Large intestine (tissue), 3 donors: Measurements from ENCODE around the gene ZEB2. TPM values are rescaled to one million over a fixed set of nuclear protein-coding genes. Genes with fewer than 3 reads are reported as not detected.

Experiments
- DNase-seq, 2 donors: peaks; one replicate each; pipeline versions ENCODE4 v3.0.0 to v3.0.0-alpha.2; 2013
- H3K27ac ChIP-seq: one replicate; pipeline ENCODE4 v1.5.1; 2013; ENCODE audit warnings: low read length
- H3K27me3 ChIP-seq: 2 replicates; pipeline ENCODE4 v1.6.1; 2013; ENCODE audit warnings: low read length; ENCODE audit not compliant: control insufficient read depth, insufficient read depth
- H3K36me3 ChIP-seq: 2 replicates; pipeline ENCODE4 v1.6.1; 2013; ENCODE audit warnings: low read length; ENCODE audit not compliant: control insufficient read depth, insufficient read depth
- H3K4me1 ChIP-seq: one replicate; pipeline ENCODE4 v1.6.1; 2013; ENCODE audit warnings: low read length; ENCODE audit not compliant: control insufficient read depth, insufficient read depth
- H3K4me3 ChIP-seq: one replicate; pipeline ENCODE4 v1.5.1; 2013; ENCODE audit warnings: low read length
- H3K9me3 ChIP-seq: one replicate; pipeline ENCODE4 v1.6.1; 2013; ENCODE audit warnings: mild to moderate bottlenecking, low read depth, low read length, moderate library complexity; ENCODE audit not compliant: control insufficient read depth
- WGBS: methylation state at CpG from one replicate; pipeline ENCODE4 v1.1.5; 2013; ENCODE audit warnings: low lambda C conversion rate; ENCODE audit not compliant: insufficient coverage; 5-methylcytosine and 5-hydroxymethylcytosine counted together
- polyA plus RNA-seq: library from polyadenylated mRNA; unstranded; fragments of 120-200 nt; gene quantifications from one replicate; pipeline ENCODE4 v1.2.1, GENCODE V29; 2013

The ZEB2 gene
- polyA plus RNA-seq, 1 donor: 32.8 TPM

GRCh38 chr2:144550911-144551310 lies 31.0 kb upstream of the ZEB2 start:
- no peak overlapping the region for H3K27ac ChIP-seq
- WGBS: 80% methylated on average over 1 of the region's 3 CpGs
- H3K4me3 ChIP-seq: no peak overlapping the region
- no peak for DNase-seq
- peaks cover 4% of the 10 kb centered on the region for H3K27me3 ChIP-seq
- H3K36me3 ChIP-seq: no peaks in the 10 kb centered on the region
- H3K9me3 ChIP-seq: no peaks in the 10 kb centered on the region
- no peaks in the 10 kb centered on the region for H3K4me1 ChIP-seq

- WGBS: no CpG with 5 or more reads among the region's 6 CpGs
- DNase-seq: no peak
- H3K4me1 ChIP-seq: no peaks in the 10 kb centered on the region
- no peaks in the 10 kb centered on the region for H3K9me3 ChIP-seq
- H3K27ac ChIP-seq: no peak overlapping the region
- H3K27me3 ChIP-seq: peaks cover 4% of the 10 kb centered on the region
- H3K4me3 ChIP-seq: no peak overlapping the region
- no peaks in the 10 kb centered on the region for H3K36me3 ChIP-seq
These were observed 30.2 kb upstream of the ZEB2 start for GRCh38 chr2:144550084-144550483.

- DNase-seq: no peak
- H3K4me3 ChIP-seq: no peak overlapping the region
- no peaks in the 10 kb centered on the region for H3K4me1 ChIP-seq
- no peaks in the 10 kb centered on the region for H3K36me3 ChIP-seq
- no peaks in the 10 kb centered on the region for H3K9me3 ChIP-seq
- H3K27me3 ChIP-seq: peaks cover 4% of the 10 kb centered on the region
- no peak overlapping the region for H3K27ac ChIP-seq
These were observed 28.7 kb upstream of the ZEB2 start for GRCh38 chr2:144548532-144549191.

- no CpG with 5 or more reads among the region's 1 CpG for WGBS
- Histone ChIP-seq H3K4me3 (no peak overlapping the region), H3K27ac (no peak overlapping the region), H3K36me3 (no peaks in the 10 kb centered on the region), H3K4me1 (no peaks in the 10 kb centered on the region), H3K9me3 (no peaks in the 10 kb centered on the region), H3K27me3 (peaks cover 4% of the 10 kb centered on the region)
- DNase-seq: no peak
These were observed 28.2 kb upstream of the ZEB2 start for GRCh38 chr2:144548088-144548487.

- Histone ChIP-seq H3K36me3 (no peaks in the 10 kb centered on the region), H3K27ac (no peak overlapping the region)
- WGBS: no CpG with 5 or more reads among the region's 6 CpGs
These were observed 27.6 kb upstream of the ZEB2 start for GRCh38 chr2:144547494-144547893.

GRCh38 chr2:144546933-144547332 lies 27.0 kb upstream of the ZEB2 start:
- Histone ChIP-seq H3K4me1 (no peaks in the 10 kb centered on the region), H3K36me3 (no peaks in the 10 kb centered on the region), H3K9me3 (no peaks in the 10 kb centered on the region), H3K27ac (no peak overlapping the region), H3K27me3 (peaks cover 4% of the 10 kb centered on the region), H3K4me3 (no peak overlapping the region)
- 80% methylated on average over 1 of the region's 6 CpGs for WGBS
- no peak for DNase-seq

More at GRCh38 chr2:144547494-144547893, 27.6 kb upstream of the ZEB2 start:
- Histone ChIP-seq H3K4me1 (no peaks in the 10 kb centered on the region), H3K4me3 (no peak overlapping the region), H3K9me3 (no peaks in the 10 kb centered on the region), H3K27me3 (peaks cover 4% of the 10 kb centered on the region)
- no peak for DNase-seq

GRCh38 chr2:144545787-144546186 lies 25.9 kb upstream of the ZEB2 start:
- H3K4me1 ChIP-seq: no peaks in the 10 kb centered on the region
- no CpG with 5 or more reads among the region's 2 CpGs for whole genome bisulfite sequencing
- no peaks in the 10 kb centered on the region for H3K36me3 ChIP-seq
- peaks cover 4% of the 10 kb centered on the region for H3K27me3 ChIP-seq
- no peak for DNase-seq
- no peak overlapping the region for H3K4me3 ChIP-seq
- no peak overlapping the region for H3K27ac ChIP-seq
- no peaks in the 10 kb centered on the region for H3K9me3 ChIP-seq

GRCh38 chr2:144544053-144544452 lies 24.1 kb upstream of the ZEB2 start:
- H3K4me1 ChIP-seq: no peaks in the 10 kb centered on the region
- peaks cover 4% of the 10 kb centered on the region for H3K27me3 ChIP-seq
- no CpG with 5 or more reads among the region's 3 CpGs for WGBS
- H3K4me3 ChIP-seq: no peak overlapping the region
- DNase-seq: no peak
- H3K9me3 ChIP-seq: no peaks in the 10 kb centered on the region
- H3K27ac ChIP-seq: no peak overlapping the region
- H3K36me3 ChIP-seq: no peaks in the 10 kb centered on the region

- H3K27me3 ChIP-seq: no peaks in the 10 kb centered on the region
These were observed 21.5 kb upstream of the ZEB2 start for GRCh38 chr2:144541396-144541795.

GRCh38 chr2:144539289-144539782 lies 19.4 kb upstream of the ZEB2 start:
- Histone ChIP-seq H3K9me3 (no peaks in the 10 kb centered on the region), H3K36me3 (no peaks in the 10 kb centered on the region), H3K4me3 (no peak overlapping the region), H3K27ac (no peak overlapping the region), H3K27me3 (peaks cover 2% of the 10 kb centered on the region), H3K4me1 (no peaks in the 10 kb centered on the region)
- WGBS: no CpG with 5 or more reads among the region's 4 CpGs
- DNase-seq: no peak

More at GRCh38 chr2:144541396-144541795, 21.5 kb upstream of the ZEB2 start:
- Histone ChIP-seq H3K36me3 (no peaks in the 10 kb centered on the region), H3K9me3 (no peaks in the 10 kb centered on the region), H3K4me3 (no peak overlapping the region), H3K4me1 (no peaks in the 10 kb centered on the region), H3K27ac (no peak overlapping the region)
- no peak for DNase-seq

GRCh38 chr2:144535300-144535699 lies 15.4 kb upstream of the ZEB2 start:
- no CpG with 5 or more reads among the region's 2 CpGs for WGBS
- H3K4me3 ChIP-seq: no peak overlapping the region
- no peaks in the 10 kb centered on the region for H3K4me1 ChIP-seq

More at GRCh38 chr2:144535300-144535699, 15.4 kb upstream of the ZEB2 start:
- H3K9me3 ChIP-seq: no peaks in the 10 kb centered on the region
- H3K27me3 ChIP-seq: peaks cover 12% of the 10 kb centered on the region
- no peaks in the 10 kb centered on the region for H3K36me3 ChIP-seq
- H3K27ac ChIP-seq: no peak overlapping the region
- no peak for DNase-seq
